ENCODE measurements around the gene MARCHF3.

DNA sequence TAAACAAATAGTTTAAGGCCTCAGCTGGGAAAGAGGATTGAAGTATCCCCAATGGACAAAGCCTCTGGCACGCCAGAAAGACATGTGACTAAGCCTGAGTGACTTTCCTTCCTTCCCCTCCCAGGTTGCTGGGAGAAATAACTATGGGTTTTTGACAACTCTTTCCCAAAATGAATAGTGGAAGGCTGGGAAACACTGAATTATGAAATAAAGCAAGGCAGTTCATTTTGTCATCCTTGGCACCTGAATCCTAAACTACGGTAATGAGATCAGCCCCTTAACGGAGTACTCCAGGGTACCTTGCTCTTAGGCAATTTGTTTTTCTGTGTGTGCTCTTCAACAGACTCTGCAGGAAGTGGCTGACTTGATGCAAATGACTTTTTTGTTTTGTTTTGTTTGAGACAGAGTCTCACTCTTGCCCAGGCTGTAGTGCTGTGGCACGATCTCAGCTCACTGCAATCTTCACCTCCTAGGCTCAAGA lies 178.2 kb downstream of the MARCHF3 start:
- TF ChIP-seq, protein P1, sequence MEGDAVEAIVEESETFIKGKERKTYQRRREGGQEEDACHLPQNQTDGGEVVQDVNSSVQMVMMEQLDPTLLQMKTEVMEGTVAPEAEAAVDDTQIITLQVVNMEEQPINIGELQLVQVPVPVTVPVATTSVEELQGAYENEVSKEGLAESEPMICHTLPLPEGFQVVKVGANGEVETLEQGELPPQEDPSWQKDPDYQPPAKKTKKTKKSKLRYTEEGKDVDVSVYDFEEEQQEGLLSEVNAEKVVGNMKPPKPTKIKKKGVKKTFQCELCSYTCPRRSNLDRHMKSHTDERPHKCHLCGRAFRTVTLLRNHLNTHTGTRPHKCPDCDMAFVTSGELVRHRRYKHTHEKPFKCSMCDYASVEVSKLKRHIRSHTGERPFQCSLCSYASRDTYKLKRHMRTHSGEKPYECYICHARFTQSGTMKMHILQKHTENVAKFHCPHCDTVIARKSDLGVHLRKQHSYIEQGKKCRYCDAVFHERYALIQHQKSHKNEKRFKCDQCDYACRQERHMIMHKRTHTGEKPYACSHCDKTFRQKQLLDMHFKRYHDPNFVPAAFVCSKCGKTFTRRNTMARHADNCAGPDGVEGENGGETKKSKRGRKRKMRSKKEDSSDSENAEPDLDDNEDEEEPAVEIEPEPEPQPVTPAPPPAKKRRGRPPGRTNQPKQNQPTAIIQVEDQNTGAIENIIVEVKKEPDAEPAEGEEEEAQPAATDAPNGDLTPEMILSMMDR (IDR thresholded peaks at IDR 0.05; ENCODE audit: extremely low read depth in 1 of 2, insufficient read depth in 1 of 2, low read depth in 1 of 2, low read length in 2 of 2), result no peak
- TF ChIP-seq POLR2A (IDR thresholded peaks at IDR 0.05; ENCODE audit: low read depth, low read length) (no peak), POLR2AphosphoS5 (IDR thresholded peaks at IDR 0.05; ENCODE audit: insufficient read depth, low read depth, low read length) (no peak)

Data from endothelial cell of umbilical vein (primary cell).